ENCODE results near the gene TRMT11.
A peak's percentile ranks its signal among the peaks of the same experiment; 100 is the strongest.
"Not testable (repeated sequence)": the region's sequence is repeated elsewhere in the genome, so short reads cannot be mapped to it uniquely, and the experiment has no call there.

Gene TRMT11

DNA sequence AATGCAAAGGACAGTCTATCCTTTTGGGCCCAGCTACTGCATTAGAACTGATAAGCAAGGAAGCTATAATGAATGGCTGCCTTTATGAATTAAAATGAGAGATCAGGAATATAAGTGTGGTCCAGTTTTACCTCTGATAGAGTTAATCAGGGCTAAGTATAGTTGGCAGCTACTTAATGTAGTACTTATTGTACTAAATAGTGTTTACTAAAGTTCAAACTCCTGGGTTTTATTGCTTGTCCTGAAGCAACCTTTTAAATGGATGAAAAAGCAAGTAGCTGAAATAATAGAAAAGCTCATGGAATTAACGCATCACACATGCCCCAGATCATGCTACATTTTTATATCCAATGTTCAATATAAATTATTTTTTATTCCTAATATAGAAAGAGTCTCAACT lies 5.3 kb downstream of the TRMT11 start:
- no peak for DNase-seq (ENCODE audit: low read depth in 2 of 3, low spot score in 2 of 3)

DNA sequence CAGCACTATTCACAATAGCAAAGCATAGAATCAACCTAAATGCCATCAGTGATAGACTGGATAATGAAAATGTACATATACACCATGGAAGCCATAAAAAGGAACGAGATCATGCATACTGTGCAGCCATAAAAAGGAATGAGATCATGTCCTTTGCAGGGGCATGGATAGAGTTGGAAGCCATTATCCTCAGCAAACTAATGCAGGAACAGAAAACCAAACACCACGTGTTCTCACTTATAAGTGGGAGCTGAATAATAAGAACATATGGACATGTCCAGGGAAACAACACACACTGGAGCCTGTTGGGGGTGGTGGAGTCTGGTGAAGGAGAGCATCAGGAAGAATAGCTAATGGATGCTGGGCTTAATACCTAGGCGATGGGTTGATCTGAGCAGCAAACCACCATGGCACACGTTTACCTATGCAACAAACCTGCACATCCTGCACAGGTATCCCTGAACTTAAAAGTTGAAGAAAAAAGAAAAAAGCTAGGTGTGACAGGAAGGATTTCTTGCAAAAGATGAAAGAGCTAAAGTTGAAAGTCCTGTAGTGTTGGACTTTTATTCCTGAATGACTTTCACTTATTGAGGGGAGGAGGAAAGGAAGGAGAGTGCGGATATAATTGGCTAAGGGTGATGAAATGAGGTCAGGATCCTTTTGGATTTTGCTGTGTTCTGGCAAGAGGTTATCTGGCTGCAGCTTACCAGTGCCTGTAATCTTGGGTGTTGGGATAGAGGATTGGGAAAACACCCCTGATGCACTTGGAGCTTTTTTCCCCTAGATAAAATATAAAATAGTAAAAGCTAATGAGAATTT lies 8.5 kb downstream of the TRMT11 start:
- DNase-seq (ENCODE audit: low read depth in 2 of 3, low spot score in 2 of 3): no peak

DNA sequence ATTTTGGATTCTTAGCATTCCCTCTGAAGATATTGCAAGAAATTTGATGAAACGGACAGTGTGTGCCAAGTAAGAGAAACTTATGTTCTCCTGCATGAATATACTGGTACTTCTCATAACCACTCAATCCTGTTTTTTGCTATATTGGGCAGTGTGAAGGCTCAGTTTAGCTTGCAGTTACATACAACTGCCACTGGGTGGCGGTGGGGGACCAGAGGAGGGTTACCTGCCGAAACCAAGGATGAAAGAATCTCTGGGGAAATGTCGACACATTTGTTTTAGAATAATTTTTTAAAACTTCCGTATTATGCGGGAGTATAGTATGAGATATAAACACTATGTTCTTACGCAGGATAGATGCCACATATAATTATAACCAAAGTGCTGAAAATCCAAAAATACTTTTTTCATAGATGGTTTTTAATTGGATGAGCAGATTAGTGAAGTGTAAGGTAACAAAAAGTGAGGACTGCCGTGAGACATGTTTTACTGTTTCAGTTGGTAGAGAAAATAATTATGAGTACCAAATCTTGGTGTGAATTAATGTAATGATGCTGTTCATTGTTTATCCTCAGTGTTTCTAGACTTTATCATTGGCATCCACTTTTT lies 9.7 kb downstream of the TRMT11 start:
- DNase-seq (ENCODE audit: low read depth in 2 of 3, low spot score in 2 of 3): peak; percentile 19 to 38 (median 32)

DNA sequence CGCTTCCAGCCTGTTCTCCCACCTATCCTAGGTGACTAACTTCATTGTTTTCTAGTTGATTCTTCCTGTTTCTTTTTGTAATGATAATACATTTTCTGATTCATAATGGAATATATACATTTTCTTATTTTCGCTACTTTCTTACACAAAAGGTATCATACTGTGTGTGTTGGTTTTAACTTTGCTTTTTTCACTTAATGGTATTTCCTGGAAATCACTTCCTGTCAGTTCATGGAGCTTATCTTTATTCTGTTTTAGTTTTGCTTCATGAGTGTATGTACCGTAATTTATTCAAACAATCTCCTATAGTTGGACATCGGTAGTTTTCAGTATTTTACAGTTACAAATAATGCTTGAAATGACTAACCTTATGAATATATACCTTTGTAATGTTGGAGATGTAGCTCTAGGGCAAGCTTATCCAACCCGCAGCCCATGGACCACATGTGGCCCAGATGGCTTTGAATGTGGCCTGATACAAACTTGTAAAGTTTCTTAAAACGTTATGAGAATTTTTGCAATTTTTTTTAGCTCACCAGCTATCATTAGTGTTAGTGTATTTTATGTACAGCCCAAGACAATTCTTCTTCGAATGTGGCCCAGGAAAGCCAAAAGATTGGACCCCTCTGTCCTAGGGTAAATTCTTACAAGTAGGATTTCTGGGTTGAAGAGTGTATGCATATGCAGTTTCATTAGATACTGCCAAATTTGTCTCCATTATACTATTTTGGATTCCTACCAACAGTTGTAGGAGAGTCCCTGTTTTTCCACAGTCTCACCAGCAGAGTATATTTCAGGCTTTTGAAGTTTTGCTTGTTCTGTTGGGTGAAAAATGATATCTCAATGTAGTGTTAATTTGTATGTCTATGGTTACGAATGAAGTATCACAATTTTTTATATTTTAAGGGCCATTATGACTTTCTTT lies 16.7 kb downstream of the TRMT11 start:
- no peak for DNase-seq (ENCODE audit: low read depth in 2 of 3, low spot score in 2 of 3)

GRCh38 chr6:126007800-126008199 lies 21.5 kb downstream of the TRMT11 start:
- no peak for DNase-seq (ENCODE audit: low read depth in 2 of 3, low spot score in 2 of 3)

DNA sequence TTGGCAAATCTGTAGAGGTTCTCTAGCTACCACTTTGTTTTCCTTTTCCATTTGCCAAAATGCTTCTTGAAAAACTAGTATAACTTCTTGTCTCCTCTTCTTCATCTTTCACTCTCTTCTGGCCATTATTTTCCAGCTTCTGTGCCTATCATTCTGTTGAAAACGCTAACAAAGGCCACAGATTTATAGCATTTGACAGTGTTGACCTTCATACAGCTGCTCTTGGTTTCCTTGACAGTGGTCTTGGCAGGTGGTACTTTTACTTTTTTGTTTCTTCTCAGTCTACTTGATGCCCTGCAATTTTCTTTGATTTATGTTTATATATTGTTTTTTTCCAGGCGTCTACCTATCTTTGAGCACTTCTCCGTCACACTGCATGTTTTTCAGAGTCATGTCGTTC lies 23.7 kb downstream of the TRMT11 start:
- DNase-seq (ENCODE audit: low read depth in 2 of 3, low spot score in 2 of 3): no peak

GRCh38 chr6:126015863-126016262 lies 29.5 kb downstream of the TRMT11 start:
- no peak for DNase-seq (ENCODE audit: low read depth in 2 of 3, low spot score in 2 of 3)

DNA sequence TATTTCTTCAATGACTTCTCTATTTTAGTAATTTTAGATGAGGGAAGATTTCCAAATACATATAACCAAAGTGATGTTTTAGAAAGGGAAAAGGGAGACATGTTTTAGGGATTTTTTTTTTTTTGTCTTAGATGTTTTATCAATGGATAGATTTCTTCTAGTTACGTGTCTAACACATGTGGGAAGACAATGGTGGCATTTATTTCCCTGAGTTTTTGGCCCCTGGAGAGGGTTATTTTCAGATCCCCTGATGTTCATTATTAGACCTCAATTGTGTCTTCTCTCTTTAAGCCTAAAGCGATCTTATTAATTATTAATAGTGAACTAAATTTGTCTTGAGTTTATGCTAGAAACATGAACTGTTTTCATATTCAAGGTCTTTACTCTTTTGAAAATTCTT lies 30.3 kb downstream of the TRMT11 start:
- no peak for DNase-seq (ENCODE audit: low read depth in 2 of 3, low spot score in 2 of 3)

DNA sequence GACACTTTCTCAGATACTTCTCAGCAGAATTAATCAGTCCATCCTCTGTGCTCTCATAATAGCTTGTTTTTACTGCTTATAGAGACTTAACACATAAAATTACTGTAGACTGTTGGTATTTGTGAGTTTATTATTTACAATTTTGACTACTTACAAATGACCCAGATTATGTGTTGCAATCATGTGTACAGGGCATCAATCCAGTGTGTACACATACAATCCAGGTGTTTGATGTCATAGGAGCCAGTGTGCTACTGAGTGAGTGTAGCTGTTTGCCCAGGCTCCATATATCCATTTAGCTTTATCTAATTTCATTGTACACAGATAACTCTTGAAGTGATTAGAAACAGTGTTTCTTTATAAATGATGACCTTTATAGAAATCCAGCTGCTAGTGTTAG lies 31.3 kb downstream of the TRMT11 start:
- DNase-seq (ENCODE audit: low read depth in 2 of 3, low spot score in 2 of 3): no peak

GRCh38 chr6:126020305-126021050 lies 34.1 kb downstream of the TRMT11 start:
- DNase-seq (ENCODE audit: low read depth in 2 of 3, low spot score in 2 of 3): no peak

GRCh38 chr6:126023474-126023873 lies 37.1 kb downstream of the TRMT11 start:
- DNase-seq (ENCODE audit: low read depth in 2 of 3, low spot score in 2 of 3): not testable (repeated sequence)

DNA sequence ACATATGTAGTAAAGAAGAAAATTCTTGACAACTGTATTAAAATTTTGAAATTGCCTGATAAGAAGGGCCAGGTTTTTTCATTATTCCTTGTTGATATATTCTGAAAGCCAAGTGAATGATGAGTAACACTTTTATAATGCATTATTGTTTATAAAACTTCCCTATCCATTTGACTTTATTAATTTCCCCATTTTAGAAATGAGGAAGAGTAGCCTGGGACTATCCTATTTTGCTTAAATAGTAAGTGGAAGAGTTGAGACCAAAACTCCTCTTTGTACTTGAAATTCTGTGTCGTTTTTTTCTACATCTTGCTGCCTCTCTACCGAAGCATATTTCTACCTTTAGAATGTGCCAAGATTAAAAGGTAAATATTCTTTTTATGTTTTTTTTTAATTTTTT lies 39.7 kb downstream of the TRMT11 start:
- no peak for DNase-seq (ENCODE audit: low read depth in 2 of 3, low spot score in 2 of 3)

GRCh38 chr6:126027601-126028000 lies 41.3 kb downstream of the TRMT11 start:
- DNase-seq (ENCODE audit: low read depth in 2 of 3, low spot score in 2 of 3): no peak

GRCh38 chr6:126030045-126030444 lies 43.7 kb downstream of the TRMT11 start:
- DNase-seq (ENCODE audit: low read depth in 2 of 3, low spot score in 2 of 3): no peak

DNA sequence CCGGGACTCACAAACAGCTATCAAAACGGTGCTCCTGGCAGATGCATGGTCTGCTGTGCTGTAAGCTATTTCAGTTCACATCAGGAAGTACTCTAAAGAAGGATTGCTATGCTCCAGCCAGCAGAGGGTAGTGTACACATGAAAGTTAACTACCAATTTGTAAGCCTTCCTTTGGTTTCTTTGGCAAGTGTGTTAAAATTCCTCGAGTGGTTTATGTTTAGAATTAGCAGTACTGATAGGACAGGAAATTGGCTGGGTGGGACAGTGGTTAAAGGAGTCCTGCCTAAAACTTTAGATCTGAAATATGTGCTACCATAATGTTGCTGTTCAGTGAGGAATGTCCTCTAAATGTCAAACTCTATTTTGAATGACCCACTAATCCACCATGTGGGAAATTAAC lies 47.4 kb downstream of the TRMT11 start:
- DNase-seq (ENCODE audit: low read depth in 2 of 3, low spot score in 2 of 3): no peak

- DNase-seq (ENCODE audit: low read depth in 2 of 3, low spot score in 2 of 3): no peak
Observed at GRCh38 chr6:126034656-126035055, 48.3 kb downstream of the TRMT11 start.

GRCh38 chr6:126035764-126036163 lies 49.4 kb downstream of the TRMT11 start:
- DNase-seq (ENCODE audit: low read depth in 2 of 3, low spot score in 2 of 3): no peak

DNA sequence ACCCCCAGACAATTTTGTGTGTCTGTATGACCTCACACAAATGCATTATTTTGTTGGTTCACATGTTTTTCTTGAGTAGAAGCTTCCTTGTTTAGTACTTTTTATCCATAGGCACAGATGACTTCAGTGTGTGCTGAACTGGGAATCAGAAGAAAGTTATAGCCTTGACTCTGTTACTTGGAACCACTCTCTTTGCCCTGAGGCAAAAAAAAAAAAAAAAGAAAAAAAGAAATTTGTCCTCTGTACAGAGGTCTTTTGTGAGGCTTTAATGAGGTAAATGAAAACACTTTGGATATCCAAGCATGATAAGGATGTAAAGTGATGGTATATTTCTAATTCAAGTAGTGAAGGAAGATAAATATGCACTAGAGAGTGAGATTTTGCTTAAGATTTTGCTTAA lies 51.9 kb downstream of the TRMT11 start:
- no peak for DNase-seq (ENCODE audit: low read depth in 2 of 3, low spot score in 2 of 3)

- DNase-seq (ENCODE audit: low read depth in 2 of 3, low spot score in 2 of 3): no peak
Observed at GRCh38 chr6:126039284-126039683, 52.9 kb downstream of the TRMT11 start.

DNA sequence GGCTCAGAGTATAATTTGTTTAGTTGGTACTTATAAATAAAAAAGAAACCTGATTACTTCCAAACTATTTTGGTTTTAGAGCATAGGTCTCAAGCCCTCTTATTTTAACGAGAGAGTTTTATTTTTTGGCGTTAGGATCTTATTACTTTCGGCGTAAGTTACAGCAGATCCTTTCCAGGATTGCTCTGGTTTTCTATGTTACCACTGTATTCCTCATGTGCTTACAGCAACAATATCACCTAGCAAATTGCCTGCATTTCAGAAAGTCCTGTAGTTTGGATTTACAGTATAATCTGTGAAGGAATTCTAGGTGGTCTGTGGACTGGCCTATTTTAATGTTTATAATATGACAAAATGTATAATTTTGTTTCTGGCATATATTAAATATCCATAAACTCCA lies 54.1 kb downstream of the TRMT11 start:
- no peak for DNase-seq (ENCODE audit: low read depth in 2 of 3, low spot score in 2 of 3)

- no peak for DNase-seq (ENCODE audit: low read depth in 2 of 3, low spot score in 2 of 3)
Observed at GRCh38 chr6:126040826-126041225, 54.5 kb downstream of the TRMT11 start.
